Measurements from ENCODE around the gene ZNF433. TPM values are rescaled to one million over a fixed set of nuclear protein-coding genes. Genes with fewer than 3 reads are reported as not detected.

The ZNF433 gene
- total and polyA plus RNA-seq, 2 experiments from 2014 or later: 2.0 to 3.4 TPM

GRCh38 chr19:12047868-12048267 lies 12.4 kb upstream of the ZNF433 start:
- no peaks in the 10 kb centered on the region for H3K4me1 Mint-ChIP-seq
- H3K27me3 Mint-ChIP-seq (ENCODE audit: insufficient read depth, low read depth, poor library complexity): peaks cover 3% of the 10 kb centered on the region
- no peak overlapping the region for H3K4me2 ChIP-seq
- H3K27ac Mint-ChIP-seq: no peak overlapping the region
- peaks cover 29% of the 10 kb centered on the region for H3F3A ChIP-seq (replicated peaks; ENCODE audit: low read depth)
- H4K20me1 ChIP-seq (replicated peaks; ENCODE audit: insufficient read depth): no peaks in the 10 kb centered on the region
- no peak overlapping the region for H3K4me3 Mint-ChIP-seq
- no peak overlapping the region for H2AFZ ChIP-seq
- H3K27me3 ChIP-seq (ENCODE audit: insufficient read depth): peaks cover 4% of the 10 kb centered on the region; the same call in 1 of the 2 replicates
- peaks cover 60% of the 10 kb centered on the region for H3K79me2 ChIP-seq (replicated peaks; ENCODE audit: insufficient read depth)
- ATAC-seq (no peak), DNase-seq (ENCODE audit: low spot score) (no peak)
- H3K9me2 ChIP-seq (ENCODE audit: insufficient read depth): no peaks in the 10 kb centered on the region
- H3K4me1 ChIP-seq (ENCODE audit: insufficient read depth): peaks cover 9% of the 10 kb centered on the region; the same call in 1 of the 2 replicates
- no peak for TF ChIP-seq REST (IDR thresholded peaks at IDR 0.05; ENCODE audit: unreplicated experiment)
- no peak for TF ChIP-seq NANOG (IDR thresholded peaks at IDR 0.05; ENCODE audit: borderline replicate concordance)
- TF ChIP-seq STAT1 (IDR thresholded peaks at IDR 0.05; ENCODE audit: unreplicated experiment): no peak
- TF ChIP-seq ETS1 (IDR thresholded peaks at IDR 0.05): no peak
- TF ChIP-seq EZH2phosphoT487 (IDR thresholded peaks at IDR 0.05; ENCODE audit: unreplicated experiment): no peak
- no peak for TF ChIP-seq ZNF462 (CRISPR knock-in tag; IDR thresholded peaks at IDR 0.05)
- TF ChIP-seq JUNB (IDR thresholded peaks at IDR 0.05; ENCODE audit: unreplicated experiment): no peak
- no peak for TF ChIP-seq ZNF114 (CRISPR knock-in tag; IDR thresholded peaks at IDR 0.05)
- TF ChIP-seq EZH2 (IDR thresholded peaks at IDR 0.05; ENCODE audit: low read depth, unreplicated experiment): no peak
- TF ChIP-seq ZNF331 (CRISPR knock-in tag; IDR thresholded peaks at IDR 0.05; ENCODE audit: low read depth): no peak
- H3K9me3 Mint-ChIP-seq: peaks cover 90% of the 10 kb centered on the region
- peaks cover 36% of the 10 kb centered on the region for H3K36me3 Mint-ChIP-seq (ENCODE audit: low read depth)
- no peak overlapping the region for H3K4me3 ChIP-seq
- no peak overlapping the region for H3K27ac ChIP-seq (ENCODE audit: low read depth)
- H3K36me3 ChIP-seq (ENCODE audit: insufficient read depth): peaks cover 60% of the 10 kb centered on the region

All from GM23338 (cell line).